ENCODE data around the gene GATD1. TPM values are rescaled to one million over a fixed set of nuclear protein-coding genes. Genes with fewer than 3 reads are reported as not detected.
A peak's percentile ranks its signal among the peaks of the same experiment; 100 is the strongest.

The GATD1 gene
- total RNA-seq, 8 experiments from 2014 or later = 22.8 to 70.1 (median 38.0) TPM

DNA sequence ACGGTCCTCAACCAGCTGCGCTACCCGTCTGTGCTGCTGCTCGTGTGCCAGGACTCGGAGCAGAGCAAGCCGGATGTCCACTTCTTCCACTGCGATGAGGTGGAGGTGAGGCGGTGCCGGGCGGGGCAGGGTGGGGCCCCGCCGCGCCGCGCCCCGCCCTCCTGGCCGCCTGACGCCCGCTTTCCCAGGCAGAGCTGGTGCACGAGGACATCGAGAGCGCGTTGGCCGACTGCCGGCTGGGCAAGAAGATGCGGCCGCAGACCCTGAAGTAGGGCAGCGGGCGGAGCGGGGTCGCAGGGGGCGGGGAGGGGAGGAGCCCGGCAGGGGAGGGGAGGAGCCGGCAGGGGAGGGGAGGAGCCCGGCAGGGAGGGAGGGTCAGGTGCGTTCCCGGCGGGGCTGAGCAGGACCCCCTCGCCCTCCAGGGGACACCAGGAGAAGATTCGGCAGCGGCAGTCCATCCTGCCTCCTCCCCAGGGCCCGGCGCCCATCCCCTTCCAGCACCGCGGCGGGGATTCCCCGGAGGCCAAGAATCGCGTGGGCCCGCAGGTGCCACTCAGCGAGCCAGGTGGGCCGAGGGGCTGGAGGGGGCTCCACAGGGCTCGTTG, 56.5 kb downstream of the GATD1 start:
- in situ Hi-C loops (cut with MboI; ENCODE audit: low pct_unique_long_range_greater_than_20kb in 2 of 9, low sequenced_read_pairs in 9 of 9, unreplicated experiment in 9 of 9) = no loop called here
- Histone ChIP-seq H3K4me3 (peak overlapping the region in 1 of 5 donors; percentile 14), H3K27ac (no peak overlapping the region), H3K4me1 (replicated peaks in 1 of 2) (peaks cover 18 to 22% of the 10 kb centered on the region in 2 donors)
- ATAC-seq (replicated peaks in 6 of 8) = peak in 5 of 8 experiments; percentile 21 to 76 (median 70)
- WGBS, 10 experiments = 18% methylated on average over 3 of the region's 53 CpGs; no CpG with 5 or more reads in 9 of the 10 experiments

DNA sequence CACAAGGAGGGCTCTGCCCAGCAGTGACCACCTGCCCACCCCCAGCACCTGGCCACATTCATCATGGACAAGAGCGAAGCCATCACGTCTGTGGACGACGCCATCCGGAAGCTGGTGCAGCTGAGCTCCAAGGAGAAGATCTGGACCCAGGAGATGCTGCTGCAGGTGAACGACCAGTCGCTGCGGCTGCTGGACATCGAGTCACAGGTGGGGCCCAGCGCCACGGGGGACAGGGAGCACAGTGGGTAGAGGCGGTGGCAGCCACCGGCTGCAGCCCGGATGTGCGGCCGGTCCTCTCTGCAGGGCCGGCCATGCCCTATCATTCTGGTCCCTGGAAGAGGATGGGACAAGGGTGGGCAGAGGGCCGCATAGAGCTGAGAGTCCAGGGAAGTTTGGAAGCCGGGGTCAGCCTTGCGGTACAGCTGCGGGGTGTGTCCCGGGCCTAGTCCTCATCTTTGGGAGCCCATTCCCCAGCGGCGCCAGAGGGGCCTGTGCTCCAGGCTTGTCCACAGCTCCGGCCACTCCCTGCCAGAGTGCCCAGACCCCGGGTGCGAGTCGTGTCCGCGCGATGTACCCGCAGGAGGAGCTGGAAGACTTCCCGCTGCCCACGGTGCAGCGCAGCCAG, 57.2 kb downstream of the GATD1 start:
- Histone ChIP-seq H3K4me3 (no peak overlapping the region), H3K4me1 (replicated peaks in 1 of 2) (peaks cover 18 to 20% of the 10 kb centered on the region in 2 donors), H3K27ac (no peak overlapping the region)
- WGBS, 10 experiments = 20 to 100% (median 85%) methylated on average over 1 to 4 of the region's 35 CpGs; no CpG with 5 or more reads in 5 of the 10 experiments
- ATAC-seq (replicated peaks in 6 of 8) = no peak
- in situ Hi-C loops (cut with MboI; ENCODE audit: low pct_unique_long_range_greater_than_20kb in 2 of 9, low sequenced_read_pairs in 9 of 9, unreplicated experiment in 9 of 9) = no loop called here

DNA sequence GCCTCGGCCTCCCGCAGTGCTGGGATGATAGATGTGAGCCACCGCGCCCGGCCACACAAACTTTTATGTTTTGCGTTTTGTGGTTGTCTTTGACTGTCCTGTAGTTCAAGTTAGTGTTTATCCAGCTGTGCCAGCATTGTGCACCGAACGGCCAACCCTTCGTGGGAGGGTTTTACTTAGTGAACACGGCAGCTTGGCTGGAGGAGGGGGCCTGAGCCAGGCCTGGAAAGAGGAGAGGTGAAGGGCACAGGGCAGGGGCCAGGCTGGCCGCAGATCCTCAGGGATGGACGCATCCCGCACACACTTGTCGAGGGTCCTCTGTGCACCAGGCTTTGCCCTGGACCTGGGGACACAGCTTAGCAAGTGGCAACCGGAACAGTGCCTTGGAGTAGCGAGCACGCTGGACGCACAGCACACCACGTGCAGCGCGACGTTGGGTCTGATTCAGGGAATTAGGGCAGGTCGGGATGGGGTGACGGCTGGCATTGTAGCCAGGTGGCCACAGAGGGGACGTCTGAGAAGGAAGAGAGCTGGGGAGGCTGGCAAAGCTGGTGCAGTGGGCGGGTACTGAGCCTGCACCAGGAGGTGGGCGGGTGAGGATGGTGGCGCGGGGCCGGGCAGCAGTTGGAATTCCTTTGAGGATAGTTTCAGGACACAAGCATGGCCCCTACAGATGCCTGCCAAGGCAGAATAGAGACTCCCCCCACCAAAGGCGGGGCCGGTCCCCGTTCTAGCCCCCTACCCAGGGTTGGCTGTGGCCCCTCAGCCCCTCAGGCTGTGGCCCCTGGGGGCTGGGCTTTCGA, 57.9 kb downstream of the GATD1 start:
- 68 to 100% (median 90%) methylated on average over 2 to 9 of the region's 34 CpGs; no CpG with 5 or more reads in 3 of the 10 experiments for WGBS, 10 experiments
- in situ Hi-C loops (cut with MboI; ENCODE audit: low pct_unique_long_range_greater_than_20kb in 2 of 9, low sequenced_read_pairs in 9 of 9, unreplicated experiment in 9 of 9) = no loop called here
- peak in 1 of 8 experiments; percentile 18 for ATAC-seq (replicated peaks in 6 of 8)
- Histone ChIP-seq H3K27ac (no peak overlapping the region), H3K4me1 (replicated peaks in 1 of 2) (peaks cover 13 to 17% of the 10 kb centered on the region in 2 donors), H3K4me3 (no peak overlapping the region)

Other genes with a start within 250 kb of the GATD1 start
- 10 to 100 TPM; 38.5 to 96.1 (median 57.2) TPM for gene HRAS, start 241.9 kb downstream of the GATD1 start, total RNA-seq
- 1 to 10 TPM in 6 of 8 experiments, under 1 TPM in 2; 0.75 to 7.6 (median 1.8) TPM for gene LRRC56, start 240.0 kb downstream of the GATD1 start, total RNA-seq
- gene LMNTD2, start 216.7 kb downstream of the GATD1 start, total RNA-seq = 1 to 10 TPM in 4 of 8 experiments, under 1 TPM in 4; 0.29 to 5.4 (median 0.88) TPM
- 10 to 100 TPM in 1 of 8 experiments, 1 to 10 TPM in 7; 4.6 to 10.4 (median 7.0) TPM for gene RASSF7, start 216.5 kb downstream of the GATD1 start, total RNA-seq
- gene PHRF1, start 201.0 kb downstream of the GATD1 start, total RNA-seq = 10 to 100 TPM; 11.9 to 32.0 (median 16.0) TPM
- 10 to 100 TPM; 10.2 to 27.9 (median 17.0) TPM for gene IRF7, start 161.5 kb downstream of the GATD1 start, total RNA-seq
- 1 to 10 TPM in 3 of 8 experiments, under 1 TPM in 5; 0.31 to 1.3 (median 0.51) TPM for gene CDHR5, start 152.5 kb downstream of the GATD1 start, total RNA-seq
- not detected for gene SCT, start 150.3 kb downstream of the GATD1 start, total RNA-seq
- 1 to 10 TPM in 1 of 8 experiments, under 1 TPM in 4, not detected in 3; 0.22 to 1.8 (median 0.93) TPM for gene DRD4, start 140.2 kb downstream of the GATD1 start, total RNA-seq
- gene DEAF1, start 82.3 kb downstream of the GATD1 start, total RNA-seq = 10 to 100 TPM; 38.5 to 81.6 (median 54.3) TPM
- gene TMEM80, start 81.7 kb downstream of the GATD1 start, total RNA-seq = 10 to 100 TPM; 11.8 to 47.1 (median 20.9) TPM
- 10 to 100 TPM in 3 of 8 experiments, 1 to 10 TPM in 5; 1.2 to 41.9 (median 7.9) TPM for gene EPS8L2, start 71.3 kb downstream of the GATD1 start, total RNA-seq
- 100 to 1,000 TPM in 3 of 8 experiments, 10 to 100 TPM in 5; 62.3 to 304 (median 94.6) TPM for gene TALDO1, start 30.0 kb downstream of the GATD1 start, total RNA-seq
- gene CEND1, start 12.6 kb upstream of the GATD1 start, total RNA-seq = 10 to 100 TPM in 5 of 8 experiments, 1 to 10 TPM in 3; 1.8 to 21.7 (median 15.3) TPM
- 10 to 100 TPM; 21.4 to 45.6 (median 31.7) TPM for gene SLC25A22, start 20.8 kb upstream of the GATD1 start, total RNA-seq
- 10 to 100 TPM in 6 of 8 experiments, 1 to 10 TPM in 2; 9.0 to 20.0 (median 12.4) TPM for gene PIDD1, start 27.7 kb upstream of the GATD1 start, total RNA-seq
- 1,000 to 10,000 TPM; 1,135 to 2,145 (median 1,757) TPM for gene RPLP2, start 32.5 kb upstream of the GATD1 start, total RNA-seq
- gene PNPLA2, start 41.4 kb upstream of the GATD1 start, total RNA-seq = 10 to 100 TPM in 7 of 8 experiments, 1 to 10 TPM in 1; 5.2 to 58.7 (median 13.1) TPM
- 10 to 100 TPM in 2 of 8 experiments, 1 to 10 TPM in 6; 3.7 to 15.5 (median 4.8) TPM for gene CRACR2B, start 50.4 kb upstream of the GATD1 start, total RNA-seq
- 100 to 1,000 TPM in 4 of 8 experiments, 10 to 100 TPM in 4; 43.0 to 311 (median 121) TPM for gene CD151, start 55.5 kb upstream of the GATD1 start, total RNA-seq
- gene POLR2L, start 65.0 kb upstream of the GATD1 start, total RNA-seq = 100 to 1,000 TPM in 5 of 8 experiments, 10 to 100 TPM in 3; 51.4 to 290 (median 137) TPM
- 100 to 1,000 TPM in 1 of 8 experiments, 10 to 100 TPM in 7; 30.9 to 110 (median 41.9) TPM for gene TSPAN4, start 65.4 kb upstream of the GATD1 start, total RNA-seq
- 10 to 100 TPM; 48.5 to 96.3 (median 66.8) TPM for gene CHID1, start 133.3 kb upstream of the GATD1 start, total RNA-seq
- gene AP2A2, start 148.4 kb upstream of the GATD1 start, total RNA-seq = 10 to 100 TPM; 31.3 to 78.4 (median 45.8) TPM